IMR-90 (cell line): ENCODE results near the gene TSR3. TPM values are rescaled to one million over a fixed set of nuclear protein-coding genes. Genes with fewer than 3 reads are reported as not detected.

Source experiments
- ATAC-seq: fragments of 200-7000 bp; cut with Tn5 transposase; 2 replicates; pipeline ENCODE4 v1.9.1; 2020; ENCODE audit warnings: low read depth, mild to moderate bottlenecking, moderate library complexity
- BruUV-seq: library from RNA; stranded (reverse); fragments of 400-500 nt; replicated peaks from 2 replicates; lab custom pipeline; 2021; lab: Mats Ljungman, UMichigan
- CTCF ChIA-PET: fragments of 300-600 bp; formaldehyde crosslinking; extraction: SDS; loops from one replicate; lab custom pipeline; 2021; ENCODE audit warnings: antibody characterized with exemption; lab: Yijun Ruan, JAX
- POLR2A ChIA-PET: fragments of 300-600 bp; sonication (Branson Sonifier 250); formaldehyde crosslinking; loops from one replicate; lab custom pipeline; 2022; ENCODE audit warnings: antibody characterized with exemption; ENCODE audit not compliant: unreplicated experiment; lab: Charles Lee
- DNase-seq: peaks from one replicate; pipeline ENCODE4 v3.0.0; 2013
- H2AFZ ChIP-seq: replicated peaks from 2 replicates; pipeline ENCODE3; 2013; ENCODE audit warnings: low read length, mild to moderate bottlenecking; ENCODE audit not compliant: poor library complexity
- H2AK5ac ChIP-seq: 2 replicates; pipeline ENCODE4 v1.6.1; 2013; ENCODE audit warnings: low read depth, low read length, inconsistent platforms
- H2AK9ac ChIP-seq: replicated peaks from 2 replicates; pipeline ENCODE3; 2013; ENCODE audit warnings: mild to moderate bottlenecking, low read depth, low read length, moderate library complexity; ENCODE audit not compliant: poor library complexity
- H2BK120ac ChIP-seq: 2 replicates; pipeline ENCODE4 v1.6.1; 2013; ENCODE audit warnings: low read depth, low read length, inconsistent platforms
- H2BK15ac ChIP-seq: 3 replicates; pipeline ENCODE4 v1.6.1; 2013; ENCODE audit warnings: low read depth, low read length, inconsistent platforms
- H2BK20ac ChIP-seq: 2 replicates; pipeline ENCODE4 v1.6.1; 2013; ENCODE audit warnings: low read depth, mild to moderate bottlenecking, inconsistent platforms, low read length, moderate library complexity
- H2BK5ac ChIP-seq: 2 replicates; pipeline ENCODE4 v1.6.1; 2013; ENCODE audit warnings: mild to moderate bottlenecking, low read depth, low read length, inconsistent platforms; ENCODE audit not compliant: poor library complexity, severe bottlenecking
- H3K14ac ChIP-seq: replicated peaks from 2 replicates; pipeline ENCODE4 v1.6.1; 2013; ENCODE audit warnings: low read depth, low read length, inconsistent platforms
- H3K18ac ChIP-seq: 2 replicates; pipeline ENCODE4 v1.6.1; 2013; ENCODE audit warnings: low read depth, low read length, control low read depth
- H3K23ac ChIP-seq: 2 replicates; pipeline ENCODE4 v1.6.1; 2013; ENCODE audit warnings: low read depth, low read length, inconsistent platforms
- H3K27ac ChIP-seq: 2 replicates; pipeline ENCODE4 v1.5.1; 2013; ENCODE audit warnings: mild to moderate bottlenecking, control low read depth, low read length; ENCODE audit not compliant: insufficient read depth
- H3K27me3 ChIP-seq: 2 replicates; pipeline ENCODE4 v1.6.1; 2013; ENCODE audit warnings: low read length; ENCODE audit not compliant: control insufficient read depth, insufficient read depth
- H3K36me3 ChIP-seq: 2 replicates; pipeline ENCODE4 v1.6.1; 2013; ENCODE audit warnings: low read length, mixed read lengths; ENCODE audit not compliant: control insufficient read depth, insufficient read depth
- H3K4ac ChIP-seq: 2 replicates; pipeline ENCODE4 v1.6.1; 2013; ENCODE audit warnings: low read depth, low read length, inconsistent platforms
- H3K4me1 ChIP-seq: 2 replicates; pipeline ENCODE4 v1.6.1; 2013; ENCODE audit warnings: low read length, mixed read lengths; ENCODE audit not compliant: control insufficient read depth, insufficient read depth
- H3K4me2 ChIP-seq: 2 replicates; pipeline ENCODE4 v1.6.1; 2013; ENCODE audit warnings: low read depth, mild to moderate bottlenecking, control low read depth, low read length, moderate library complexity
- H3K4me3 ChIP-seq: 2 replicates; pipeline ENCODE4 v1.5.1; 2013; ENCODE audit warnings: low read depth, mild to moderate bottlenecking, control low read depth, low read length, moderate library complexity; ENCODE audit not compliant: insufficient read depth
- H3K56ac ChIP-seq: 2 replicates; pipeline ENCODE4 v1.6.1; 2013; ENCODE audit warnings: low read length, inconsistent platforms; ENCODE audit not compliant: insufficient read depth; ENCODE audit errors: extremely low read depth
- H3K79me1 ChIP-seq, 2 experiments: 2 replicates each; pipeline ENCODE4 v1.6.1; 2013; ENCODE audit warnings: low read length in 2 of 2, inconsistent platforms in 1 of 2, low read depth in 1 of 2
- H3K9ac ChIP-seq: 2 replicates; pipeline ENCODE4 v1.6.1; 2013; ENCODE audit warnings: low read depth, low read length, control low read depth
- H3K9me1 ChIP-seq: 2 replicates; pipeline ENCODE4 v1.6.1; 2013; ENCODE audit warnings: low read length, inconsistent platforms; ENCODE audit not compliant: insufficient read depth
- H3K9me3 ChIP-seq: 2 replicates; pipeline ENCODE4 v1.6.1; 2013; ENCODE audit warnings: low read length; ENCODE audit not compliant: control insufficient read depth, insufficient read depth
- H4K20me1 ChIP-seq: 2 replicates; pipeline ENCODE4 v1.6.1; 2013; ENCODE audit warnings: low read length, inconsistent platforms; ENCODE audit not compliant: insufficient read depth
- H4K5ac ChIP-seq: 2 replicates; pipeline ENCODE4 v1.6.1; 2013; ENCODE audit warnings: mild to moderate bottlenecking, low read depth, low read length, control low read depth
- H4K8ac ChIP-seq, 2 experiments: 2 replicates each; pipeline ENCODE4 v1.6.1; 2013; ENCODE audit warnings: low read depth in 2 of 2, low read length in 2 of 2, control low read depth in 1 of 2, inconsistent platforms in 1 of 2
- H4K91ac ChIP-seq: 2 replicates; pipeline ENCODE4 v1.6.1; 2013; ENCODE audit warnings: low read depth, low read length, inconsistent platforms; ENCODE audit not compliant: insufficient read depth
- CEBPB ChIP-seq: IDR thresholded peaks from 2 replicates; pipeline ENCODE4 v1.6.1; 2012; ENCODE audit warnings: low read depth, low read length, improper control_type of control experiment
- CTCF ChIP-seq: conservative IDR thresholded peaks from 2 replicates; pipeline ENCODE4 v1.5.1; 2012; ENCODE audit warnings: mild to moderate bottlenecking, low read depth, low read length, improper control_type of control experiment
- ELK1 ChIP-seq: fragments of 150-350 bp; IDR thresholded peaks from 2 replicates; pipeline ENCODE4 v1.6.1; 2016; ENCODE audit warnings: low read depth, mild to moderate bottlenecking, low read length, moderate library complexity, borderline replicate concordance
- MAFK ChIP-seq: IDR thresholded peaks from 2 replicates; pipeline ENCODE4 v1.6.1; 2012; ENCODE audit warnings: low read depth, low read length, improper control_type of control experiment
- RFX5 ChIP-seq: IDR thresholded peaks from 2 replicates; pipeline ENCODE4 v1.8.0; 2012; ENCODE audit warnings: low read depth, mild to moderate bottlenecking, low read length, moderate library complexity
- WGBS, 2 experiments: methylation state at CpG; one replicate each; pipeline versions ENCODE4 v1.1.5 to v1.1.7; 2013; ENCODE audit warnings: missing lambda C conversion rate in 2 of 2; ENCODE audit not compliant: insufficient read length in 1 of 2; ENCODE audit errors: extremely low coverage in 2 of 2; 5-methylcytosine and 5-hydroxymethylcytosine counted together
- dilution Hi-C: fragments of 300-500 bp; cut with HindIII; formaldehyde crosslinking; loops from one replicate; pipeline ENCODE4 v1.14.3; 2018; ENCODE audit warnings: low sequenced_read_pairs; ENCODE audit not compliant: unreplicated experiment
- in situ Hi-C: fragments of 300-500 bp; cut with MboI; formaldehyde crosslinking; loops from 3 replicates; pipeline ENCODE4 v1.14.3; 2019; ENCODE audit warnings: low sequenced_read_pairs, inconsistent platforms, mixed read lengths
- intact Hi-C: fragments of 100-400 bp; cut with micrococcal nuclease; formaldehyde crosslinking; loops from 2 replicates; pipeline ENCODE4 v1.10.0; 2022
- polyA plus RNA-seq, 3 experiments: library from polyadenylated mRNA; depleted of rRNA; stranded (reverse); fragments of >200 nt; gene quantifications; 2 replicates each; pipeline ENCODE4 v1.2.3, GENCODE V29; 2012; ENCODE audit warnings: low replicate concordance in 1 of 3
- total RNA-seq: library from RNA; depleted of rRNA; stranded (reverse); fragments of >200 nt; gene quantifications from 2 replicates; pipeline ENCODE4 v1.2.3, GENCODE V29; 2012

Gene TSR3
- total and polyA plus RNA-seq, 2 of the 4 experiments (the other 2 are of a cell fraction): 38.0 to 52.9 TPM

- TF ChIP-seq CEBPB: no peak
Observed at GRCh38 chr16:1335211-1335971, 16.3 kb downstream of the TSR3 start (continued).

- Histone ChIP-seq H3K4me3 (no peak overlapping the region), H3K18ac (no peak overlapping the region), H3K14ac (no peak overlapping the region), H2AK5ac (no peak overlapping the region), H3K27me3 (peaks cover 55% of the 10 kb centered on the region), H2AK9ac (no peak overlapping the region), H3K27ac (no peak overlapping the region), H3K36me3 (no peaks in the 10 kb centered on the region), H3K56ac (no peak overlapping the region), H4K20me1 (no peaks in the 10 kb centered on the region; the same call in 1 of the 2 replicates), H2AFZ (peak overlapping the region; percentile 21), H4K5ac (no peak overlapping the region), H3K4me2 (no peak overlapping the region), H3K9me3 (peaks cover 3% of the 10 kb centered on the region; the same call in 1 of the 2 replicates), H2BK5ac (no peak overlapping the region), H3K4ac (no peak overlapping the region), H2BK15ac (no peak overlapping the region), H4K91ac (no peak overlapping the region), H3K79me1 (no peaks in the 10 kb centered on the region), H2BK20ac (no peak overlapping the region), H3K4me1 (peaks cover 7% of the 10 kb centered on the region), H4K8ac (no peak overlapping the region), H3K9me1 (no peaks in the 10 kb centered on the region), H3K9ac (no peak overlapping the region), H2BK120ac (no peak overlapping the region), H3K23ac (no peak overlapping the region)
- TF ChIP-seq CTCF: no peak
- TF ChIP-seq RFX5: no peak
- TF ChIP-seq MAFK: no peak
- TF ChIP-seq ELK1: no peak
- dilution Hi-C loops (no loop called here), in situ Hi-C loops (no loop called here), intact Hi-C loops (no loop called here)
- CTCF ChIA-PET: no interaction called here
- POLR2A ChIA-PET: no interaction called here
- ATAC-seq (no peak), DNase-seq (no peak)
- BruUV-seq: no TSS peak
- WGBS, 2 experiments: 60% methylated on average over 1 of the region's 9 CpGs; no CpG with 5 or more reads in 1 of the 2 experiments
Observed at GRCh38 chr16:1334739-1335138, 16.9 kb downstream of the TSR3 start.
